Measurements from ENCODE around the gene ETNK1. TPM values are rescaled to one million over a fixed set of nuclear protein-coding genes. Genes with fewer than 3 reads are reported as not detected.
"Not testable (repeated sequence)": the region's sequence is repeated elsewhere in the genome, so short reads cannot be mapped to it uniquely, and the experiment has no call there.

ETNK1 gene
- total and polyA plus RNA-seq, 8 donors, result 14.8 to 44.7 (median 21.6) TPM

- H3K9me3 ChIP-seq, result no peaks in the 10 kb centered on the region
- WGBS, 2 donors, result 86 to 93% methylated on average over 4 of the region's 4 CpGs
Observed at GRCh38 chr12:22600181-22600580, 24.8 kb upstream of the ETNK1 start.

DNA sequence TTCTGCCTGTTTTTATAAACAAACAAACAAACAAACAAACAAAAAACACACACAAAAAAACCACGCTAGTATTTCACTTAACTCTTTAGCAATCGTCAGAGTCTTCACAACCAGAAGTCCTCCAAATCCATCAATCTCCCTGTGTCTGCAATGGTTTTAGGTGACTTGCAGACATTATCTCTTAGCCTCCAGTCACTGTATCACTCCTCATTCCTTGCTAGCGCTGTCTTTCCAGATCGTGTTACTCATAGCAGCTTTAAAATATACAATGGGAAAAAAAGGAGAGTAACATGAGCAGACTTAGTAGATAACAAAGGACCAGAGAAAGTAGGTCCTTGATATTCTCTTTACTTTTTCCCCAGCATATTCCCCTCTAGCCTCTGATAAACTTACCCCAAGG lies 15.5 kb upstream of the ETNK1 start:
- no peaks in the 10 kb centered on the region for H3K27me3 ChIP-seq
- no peak overlapping the region for H3K4me3 ChIP-seq
- no peak for FAIRE-seq
- no peak for DNase-seq
- H3K9me3 ChIP-seq, result no peaks in the 10 kb centered on the region
- no peak overlapping the region for H3K27ac ChIP-seq
- H3K4me1 ChIP-seq, result no peaks in the 10 kb centered on the region
- WGBS, 2 donors, result 45 to 68% methylated on average over 4 of the region's 4 CpGs
- intact Hi-C loops (cut with DNase I), result no loop called here
- TF ChIP-seq, protein P1, sequence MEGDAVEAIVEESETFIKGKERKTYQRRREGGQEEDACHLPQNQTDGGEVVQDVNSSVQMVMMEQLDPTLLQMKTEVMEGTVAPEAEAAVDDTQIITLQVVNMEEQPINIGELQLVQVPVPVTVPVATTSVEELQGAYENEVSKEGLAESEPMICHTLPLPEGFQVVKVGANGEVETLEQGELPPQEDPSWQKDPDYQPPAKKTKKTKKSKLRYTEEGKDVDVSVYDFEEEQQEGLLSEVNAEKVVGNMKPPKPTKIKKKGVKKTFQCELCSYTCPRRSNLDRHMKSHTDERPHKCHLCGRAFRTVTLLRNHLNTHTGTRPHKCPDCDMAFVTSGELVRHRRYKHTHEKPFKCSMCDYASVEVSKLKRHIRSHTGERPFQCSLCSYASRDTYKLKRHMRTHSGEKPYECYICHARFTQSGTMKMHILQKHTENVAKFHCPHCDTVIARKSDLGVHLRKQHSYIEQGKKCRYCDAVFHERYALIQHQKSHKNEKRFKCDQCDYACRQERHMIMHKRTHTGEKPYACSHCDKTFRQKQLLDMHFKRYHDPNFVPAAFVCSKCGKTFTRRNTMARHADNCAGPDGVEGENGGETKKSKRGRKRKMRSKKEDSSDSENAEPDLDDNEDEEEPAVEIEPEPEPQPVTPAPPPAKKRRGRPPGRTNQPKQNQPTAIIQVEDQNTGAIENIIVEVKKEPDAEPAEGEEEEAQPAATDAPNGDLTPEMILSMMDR (IDR thresholded peaks at IDR 0.05), result no peak
- ATAC-seq, result no peak
- H3K36me3 ChIP-seq, result no peaks in the 10 kb centered on the region

More at GRCh38 chr12:22600181-22600580, 24.8 kb upstream of the ETNK1 start:
- H3K36me3 ChIP-seq, result no peaks in the 10 kb centered on the region
- DNase-seq, result no peak
- no peaks in the 10 kb centered on the region for H3K27me3 ChIP-seq
- no peaks in the 10 kb centered on the region for H3K4me1 ChIP-seq
- FAIRE-seq, result no peak
- H3K27ac ChIP-seq, result no peak overlapping the region
- TF ChIP-seq, protein P1 (IDR thresholded peaks at IDR 0.05), result no peak
- no peak for ATAC-seq
- intact Hi-C loops (cut with DNase I), result no loop called here
- no peak overlapping the region for H3K4me3 ChIP-seq

GRCh38 chr12:22610131-22610530 lies 14.8 kb upstream of the ETNK1 start:
- Histone ChIP-seq H3K36me3 (no peaks in the 10 kb centered on the region), H3K4me3 (no peak overlapping the region), H3K27me3 (no peaks in the 10 kb centered on the region), H3K27ac (no peak overlapping the region), H3K9me3 (no peaks in the 10 kb centered on the region), H3K4me1 (no peaks in the 10 kb centered on the region)
- no peak for FAIRE-seq
- TF ChIP-seq, protein P1 (IDR thresholded peaks at IDR 0.05), result no peak
- WGBS, 2 donors, result 40 to 54% methylated on average over 3 of the region's 3 CpGs
- DNase-seq, result no peak
- intact Hi-C loops (cut with DNase I), result no loop called here
- ATAC-seq, result no peak

DNA sequence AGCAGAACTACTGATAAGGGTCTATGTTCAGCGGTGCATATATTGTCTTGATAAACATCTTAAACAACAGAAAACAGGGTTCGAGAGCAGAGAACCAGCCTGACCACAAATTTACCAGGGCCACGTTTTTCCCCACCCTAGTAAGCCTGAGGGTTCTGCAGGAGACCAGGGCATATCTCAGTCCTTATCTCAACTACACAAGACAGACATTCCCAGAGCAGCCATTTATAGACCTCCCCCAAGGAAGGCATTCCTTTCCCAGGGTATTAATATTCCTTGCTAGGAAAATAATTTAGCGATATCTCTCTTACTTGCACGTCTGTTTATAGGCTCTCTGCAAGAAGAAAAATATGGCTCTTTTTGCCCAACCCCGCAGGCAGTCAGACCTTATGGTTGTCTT lies 12.1 kb upstream of the ETNK1 start:
- DNase-seq; intact Hi-C loops (cut with DNase I); H3K4me1 ChIP-seq; H3K27ac ChIP-seq; H3K27me3 ChIP-seq; ATAC-seq; H3K4me3 ChIP-seq; H3K36me3 ChIP-seq; H3K9me3 ChIP-seq; FAIRE-seq: not testable (repeated sequence)
- WGBS, 2 donors, result 74 to 78% methylated on average over 5 to 6 of the region's 6 CpGs

DNA sequence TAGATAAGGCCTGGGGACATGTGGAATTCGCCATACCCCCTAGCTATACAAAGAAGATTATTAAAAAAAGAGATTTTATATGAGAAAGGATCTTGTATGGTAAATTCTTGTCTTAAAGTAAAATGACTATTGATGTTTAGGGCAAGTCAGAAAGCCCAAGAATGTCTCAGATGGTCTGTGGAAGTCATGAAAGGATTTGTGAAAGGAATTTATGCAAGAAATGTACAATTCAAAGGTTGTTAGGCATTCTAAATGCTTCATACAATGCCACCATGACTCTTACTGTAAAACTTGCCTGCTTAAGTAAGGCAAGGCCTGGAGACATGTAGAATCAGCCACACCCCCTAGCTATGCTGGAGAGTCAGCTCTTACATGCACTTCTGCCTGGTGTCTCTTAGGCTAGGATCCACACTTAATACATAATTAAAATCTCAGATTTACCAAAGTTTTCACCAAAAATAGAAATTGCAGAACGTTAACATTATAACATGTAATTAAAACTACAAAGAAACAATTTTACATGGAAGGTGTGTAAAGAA lies 8.9 kb upstream of the ETNK1 start:
- DNase-seq (no peak), FAIRE-seq (no peak), ATAC-seq (no peak)
- Histone ChIP-seq H3K4me1 (no peaks in the 10 kb centered on the region), H3K27ac (no peak overlapping the region), H3K9me3 (no peaks in the 10 kb centered on the region), H3K4me3 (no peak overlapping the region), H3K27me3 (no peaks in the 10 kb centered on the region), H3K36me3 (no peaks in the 10 kb centered on the region)
- TF ChIP-seq, protein P1 (IDR thresholded peaks at IDR 0.05), result no peak
- whole genome bisulfite sequencing, 2 donors, result 69 to 80% methylated on average over 2 of the region's 2 CpGs
- intact Hi-C loops (cut with DNase I), result no loop called here
